ENCODE measurements around the gene SLC39A11. TPM values are rescaled to one million over a fixed set of nuclear protein-coding genes. Genes with fewer than 3 reads are reported as not detected.

Gene SLC39A11
- total RNA-seq, 2 experiments from 2014 or later = 9.7 to 12.2 TPM

DNA sequence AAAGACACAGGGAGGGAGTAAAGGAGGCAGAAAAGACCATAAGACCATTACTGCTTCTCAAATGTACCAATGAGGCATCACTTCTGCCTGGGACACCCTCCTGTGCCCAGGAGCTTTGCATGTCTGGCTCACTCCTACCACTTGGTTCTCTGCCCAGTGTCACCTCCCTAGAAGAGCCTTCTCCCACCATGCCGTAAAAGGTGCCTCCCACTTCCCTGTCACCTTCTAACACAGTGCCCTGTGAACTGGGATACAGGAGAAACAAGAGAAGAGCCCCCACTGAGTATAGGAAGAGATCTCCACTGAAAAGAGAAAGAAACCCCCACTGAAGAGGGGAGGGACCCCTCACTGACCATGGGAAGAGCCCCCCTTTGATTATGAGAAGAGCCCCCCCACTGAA lies 486.9 kb downstream of the SLC39A11 start:
- Mint-ChIP-seq H3K27me3 (peaks cover 28% of the 10 kb centered on the region), H3K4me1 (ENCODE audit: low read depth) (no peaks in the 10 kb centered on the region), H3K4me3 (no peak overlapping the region), H3K27ac (no peak overlapping the region), H3K9me3 (peaks cover 9% of the 10 kb centered on the region), H3K36me3 (ENCODE audit: low read depth) (no peaks in the 10 kb centered on the region)
- peaks cover 4 to 6% of the 10 kb centered on the region in 2 experiments for H3K9me3 ChIP-seq (ENCODE audit: control insufficient read depth in 1 of 2, insufficient read depth in 1 of 2, low read length in 2 of 2)
- H3K36me3 ChIP-seq (ENCODE audit: insufficient read depth, low read length) = no peaks in the 10 kb centered on the region
- no peak for DNase-seq
- TF ChIP-seq, protein P1, sequence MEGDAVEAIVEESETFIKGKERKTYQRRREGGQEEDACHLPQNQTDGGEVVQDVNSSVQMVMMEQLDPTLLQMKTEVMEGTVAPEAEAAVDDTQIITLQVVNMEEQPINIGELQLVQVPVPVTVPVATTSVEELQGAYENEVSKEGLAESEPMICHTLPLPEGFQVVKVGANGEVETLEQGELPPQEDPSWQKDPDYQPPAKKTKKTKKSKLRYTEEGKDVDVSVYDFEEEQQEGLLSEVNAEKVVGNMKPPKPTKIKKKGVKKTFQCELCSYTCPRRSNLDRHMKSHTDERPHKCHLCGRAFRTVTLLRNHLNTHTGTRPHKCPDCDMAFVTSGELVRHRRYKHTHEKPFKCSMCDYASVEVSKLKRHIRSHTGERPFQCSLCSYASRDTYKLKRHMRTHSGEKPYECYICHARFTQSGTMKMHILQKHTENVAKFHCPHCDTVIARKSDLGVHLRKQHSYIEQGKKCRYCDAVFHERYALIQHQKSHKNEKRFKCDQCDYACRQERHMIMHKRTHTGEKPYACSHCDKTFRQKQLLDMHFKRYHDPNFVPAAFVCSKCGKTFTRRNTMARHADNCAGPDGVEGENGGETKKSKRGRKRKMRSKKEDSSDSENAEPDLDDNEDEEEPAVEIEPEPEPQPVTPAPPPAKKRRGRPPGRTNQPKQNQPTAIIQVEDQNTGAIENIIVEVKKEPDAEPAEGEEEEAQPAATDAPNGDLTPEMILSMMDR (IDR thresholded peaks at IDR 0.05) = no peak
- ChIA-PET CTCF (no interaction called here), POLR2A (no interaction called here)
- H3K27ac ChIP-seq (ENCODE audit: low read depth in 1 of 2, low read length in 2 of 2) = no peak overlapping the region
- H3K27me3 ChIP-seq (ENCODE audit: control insufficient read depth in 1 of 2, insufficient read depth in 2 of 2, low read length in 2 of 2) = peaks cover 3 to 5% of the 10 kb centered on the region in 2 experiments
- no peak for ATAC-seq (ENCODE audit: poor library complexity)
- intact Hi-C loops (cut with DNase I, micrococcal nuclease) = no loop called here
- no peak overlapping the region for H3K4me3 ChIP-seq (ENCODE audit: low read length)
- H3K4me1 ChIP-seq (ENCODE audit: insufficient read depth, low read length) = no peaks in the 10 kb centered on the region

DNA sequence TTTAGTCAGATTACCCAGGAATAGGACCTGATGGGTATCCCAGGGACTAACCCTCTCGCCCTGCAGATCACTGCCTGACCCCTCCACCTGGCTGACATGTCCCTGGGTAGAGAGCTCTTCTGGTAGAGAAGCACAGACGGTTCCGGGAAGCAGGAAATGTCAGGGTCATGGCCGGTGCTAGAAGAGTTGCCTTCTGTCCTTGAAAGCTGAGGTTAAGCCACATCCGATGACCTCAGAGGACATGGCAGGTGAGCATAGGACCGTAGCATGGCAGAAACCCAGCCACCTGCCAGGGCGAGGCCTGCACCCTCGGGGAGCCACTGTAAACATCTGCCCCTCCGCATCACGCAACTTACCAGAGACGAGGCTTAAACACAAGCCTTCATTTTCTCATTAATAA lies 488.0 kb downstream of the SLC39A11 start:
- peaks cover 37% of the 10 kb centered on the region for H3K27me3 Mint-ChIP-seq
- POLR2A ChIA-PET = no interaction called here

GRCh38 chr17:72603420-72604242 lies 488.9 kb downstream of the SLC39A11 start:
- H3K27ac ChIP-seq (ENCODE audit: low read depth in 1 of 2, low read length in 2 of 2) = no peak overlapping the region
- Mint-ChIP-seq H3K4me3 (no peak overlapping the region), H3K4me1 (ENCODE audit: low read depth) (no peaks in the 10 kb centered on the region), H3K27me3 (peaks cover 45% of the 10 kb centered on the region), H3K27ac (no peak overlapping the region), H3K36me3 (ENCODE audit: low read depth) (no peaks in the 10 kb centered on the region), H3K9me3 (peaks cover 7% of the 10 kb centered on the region)
- ChIA-PET CTCF (no interaction called here), POLR2A (no interaction called here)
- intact Hi-C loops (cut with DNase I, micrococcal nuclease) = no loop called here
- no peak for ATAC-seq (ENCODE audit: poor library complexity)
- H3K36me3 ChIP-seq (ENCODE audit: insufficient read depth, low read length) = no peaks in the 10 kb centered on the region
- TF ChIP-seq, protein P1 (IDR thresholded peaks at IDR 0.05) = no peak
- H3K9me3 ChIP-seq (ENCODE audit: control insufficient read depth in 1 of 2, insufficient read depth in 1 of 2, low read length in 2 of 2) = peaks cover 4 to 6% of the 10 kb centered on the region in 2 experiments
- DNase-seq = no peak
- H3K27me3 ChIP-seq (ENCODE audit: control insufficient read depth in 1 of 2, insufficient read depth in 2 of 2, low read length in 2 of 2) = peaks cover 3 to 5% of the 10 kb centered on the region in 2 experiments
- H3K4me1 ChIP-seq (ENCODE audit: insufficient read depth, low read length) = no peaks in the 10 kb centered on the region
- no peak overlapping the region for H3K4me3 ChIP-seq (ENCODE audit: low read length)

More for the DNA sequence above, 488.0 kb downstream of the SLC39A11 start:
- Histone ChIP-seq H3K27me3 (ENCODE audit: control insufficient read depth in 1 of 2, insufficient read depth in 2 of 2, low read length in 2 of 2) (peaks cover 3 to 5% of the 10 kb centered on the region in 2 experiments), H3K27ac (ENCODE audit: low read depth in 1 of 2, low read length in 2 of 2) (no peak overlapping the region), H3K36me3 (ENCODE audit: insufficient read depth, low read length) (no peaks in the 10 kb centered on the region), H3K4me1 (ENCODE audit: insufficient read depth, low read length) (no peaks in the 10 kb centered on the region), H3K9me3 (ENCODE audit: control insufficient read depth in 1 of 2, insufficient read depth in 1 of 2, low read length in 2 of 2) (peaks cover 4 to 6% of the 10 kb centered on the region in 2 experiments), H3K4me3 (ENCODE audit: low read length) (no peak overlapping the region)
- Mint-ChIP-seq H3K36me3 (ENCODE audit: low read depth) (no peaks in the 10 kb centered on the region), H3K4me3 (no peak overlapping the region), H3K4me1 (ENCODE audit: low read depth) (no peaks in the 10 kb centered on the region), H3K27ac (no peak overlapping the region), H3K9me3 (peaks cover 9% of the 10 kb centered on the region)
- TF ChIP-seq, protein P1 (IDR thresholded peaks at IDR 0.05) = no peak
- ATAC-seq (ENCODE audit: poor library complexity) (no peak), DNase-seq (no peak)
- CTCF ChIA-PET = no interaction called here
- intact Hi-C loops (cut with DNase I, micrococcal nuclease) = no loop called here
